VCaP (cell line): ENCODE results near the gene SYNRG.
"Not testable (repeated sequence)": the region's sequence is repeated elsewhere in the genome, so short reads cannot be mapped to it uniquely, and the experiment has no call there.

Source experiments
- H3K27ac ChIP-seq: fragments of 450-650 bp; 2 replicates; pipeline ENCODE4 v1.5.1; 2017
- TF ChIP-seq, protein P1 (sequence below): fragments of 450-650 bp; conservative IDR thresholded peaks from 2 replicates; pipeline ENCODE4 v1.5.1; 2017; ENCODE audit warnings: mild to moderate bottlenecking, moderate library complexity

SYNRG gene

DNA sequence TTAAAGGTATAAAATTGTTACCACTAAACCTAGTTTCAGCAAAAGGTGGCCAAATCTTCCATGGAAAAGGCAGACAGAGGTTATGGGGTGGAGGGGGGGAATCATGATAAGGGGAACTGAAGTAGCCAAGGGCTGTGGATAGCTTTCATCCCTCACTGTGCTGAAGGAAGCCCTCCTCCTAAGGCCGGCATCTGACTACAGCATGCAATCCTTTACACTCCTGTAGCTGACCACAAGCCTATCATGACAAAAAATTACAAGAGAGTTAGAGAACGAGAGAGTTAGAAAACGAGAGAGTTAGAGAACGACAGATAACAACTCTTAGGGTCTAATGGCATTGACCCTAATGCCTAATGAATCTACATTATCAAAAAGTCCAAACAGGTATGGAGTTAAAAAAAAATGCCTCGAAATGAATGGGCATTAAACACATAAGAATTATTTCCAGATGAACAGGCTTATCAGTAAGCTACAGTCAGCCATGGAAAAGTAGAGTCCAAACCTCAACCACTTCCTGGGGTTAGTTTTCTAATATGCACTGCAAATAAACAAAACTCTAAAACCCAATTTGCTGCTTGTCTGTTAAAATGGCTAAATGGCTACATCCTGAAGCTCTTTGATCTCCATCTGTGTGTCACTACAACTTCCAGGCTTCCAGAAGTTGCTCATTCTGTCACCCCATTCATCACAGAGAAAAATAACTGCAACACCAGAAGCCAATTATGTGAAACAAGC is 89.8 kb downstream of the SYNRG start:
- TF ChIP-seq, protein P1, sequence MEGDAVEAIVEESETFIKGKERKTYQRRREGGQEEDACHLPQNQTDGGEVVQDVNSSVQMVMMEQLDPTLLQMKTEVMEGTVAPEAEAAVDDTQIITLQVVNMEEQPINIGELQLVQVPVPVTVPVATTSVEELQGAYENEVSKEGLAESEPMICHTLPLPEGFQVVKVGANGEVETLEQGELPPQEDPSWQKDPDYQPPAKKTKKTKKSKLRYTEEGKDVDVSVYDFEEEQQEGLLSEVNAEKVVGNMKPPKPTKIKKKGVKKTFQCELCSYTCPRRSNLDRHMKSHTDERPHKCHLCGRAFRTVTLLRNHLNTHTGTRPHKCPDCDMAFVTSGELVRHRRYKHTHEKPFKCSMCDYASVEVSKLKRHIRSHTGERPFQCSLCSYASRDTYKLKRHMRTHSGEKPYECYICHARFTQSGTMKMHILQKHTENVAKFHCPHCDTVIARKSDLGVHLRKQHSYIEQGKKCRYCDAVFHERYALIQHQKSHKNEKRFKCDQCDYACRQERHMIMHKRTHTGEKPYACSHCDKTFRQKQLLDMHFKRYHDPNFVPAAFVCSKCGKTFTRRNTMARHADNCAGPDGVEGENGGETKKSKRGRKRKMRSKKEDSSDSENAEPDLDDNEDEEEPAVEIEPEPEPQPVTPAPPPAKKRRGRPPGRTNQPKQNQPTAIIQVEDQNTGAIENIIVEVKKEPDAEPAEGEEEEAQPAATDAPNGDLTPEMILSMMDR: no peak
- no peak overlapping the region for H3K27ac ChIP-seq

DNA sequence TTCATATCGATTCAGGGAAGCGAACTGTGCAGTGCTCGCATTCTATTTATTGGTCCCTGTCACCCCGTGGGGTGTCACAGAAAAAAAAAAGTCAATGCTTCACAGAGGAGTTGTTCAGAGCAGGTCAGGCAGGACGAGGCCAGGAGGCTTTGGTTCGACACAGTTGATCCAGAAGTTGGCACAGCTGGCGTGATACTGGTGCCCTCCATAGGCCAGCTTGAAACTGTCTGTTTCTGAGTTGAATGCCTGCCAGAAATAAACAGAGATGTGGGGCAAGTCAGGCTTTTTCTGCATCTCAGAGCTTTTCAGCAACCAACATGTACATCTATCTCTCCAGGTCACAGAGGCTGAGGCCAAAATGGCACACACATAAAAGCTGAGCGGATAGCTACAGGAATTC is 90.4 kb downstream of the SYNRG start:
- TF ChIP-seq, protein P1: peak; percentile 37; the same call in 1 of the 2 replicates
- H3K27ac ChIP-seq: no peak overlapping the region

DNA sequence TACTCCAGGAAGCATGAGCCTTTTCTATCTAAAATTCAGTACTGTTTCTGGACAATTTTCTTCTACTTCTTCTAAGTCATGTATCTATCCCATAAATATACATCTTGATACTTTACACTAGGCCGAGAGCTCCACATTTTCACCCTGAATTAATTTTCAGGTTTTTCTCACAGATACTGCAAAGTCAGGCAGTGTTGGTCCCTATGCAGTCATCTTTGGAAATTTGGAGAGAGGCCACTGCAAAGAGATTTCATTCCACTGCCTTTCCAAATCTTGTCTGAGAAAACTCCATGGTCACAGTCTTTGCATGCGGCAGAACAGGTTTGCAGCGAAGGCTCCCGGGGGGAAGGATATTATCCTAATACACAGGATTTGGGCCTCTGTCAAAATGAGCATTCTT is 91.3 kb downstream of the SYNRG start:
- H3K27ac ChIP-seq: no peak overlapping the region
- TF ChIP-seq, protein P1: no peak

DNA sequence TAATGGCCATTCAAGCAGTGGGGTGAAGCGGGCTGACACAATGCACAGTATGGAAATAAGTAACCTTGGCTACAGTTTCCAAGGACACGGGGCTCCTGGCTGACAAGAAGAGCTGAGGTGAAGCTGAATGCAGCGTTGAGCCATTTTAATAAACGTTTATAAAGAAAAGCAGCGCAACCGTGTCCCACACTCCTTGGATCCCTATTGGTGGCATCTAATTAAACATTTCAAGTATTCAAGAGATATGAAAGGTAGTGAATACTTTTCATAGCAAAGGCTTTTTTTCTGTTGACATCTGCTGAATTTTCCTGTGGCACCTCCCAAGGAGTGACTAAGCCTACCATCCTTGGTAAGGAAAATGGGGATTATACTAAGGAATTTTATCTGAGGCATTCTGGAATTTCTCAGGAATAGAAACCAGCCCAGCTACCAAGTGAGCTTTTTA is 93.1 kb downstream of the SYNRG start:
- H3K27ac ChIP-seq: peak overlapping the region; percentile 93
- TF ChIP-seq, protein P1: no peak

DNA sequence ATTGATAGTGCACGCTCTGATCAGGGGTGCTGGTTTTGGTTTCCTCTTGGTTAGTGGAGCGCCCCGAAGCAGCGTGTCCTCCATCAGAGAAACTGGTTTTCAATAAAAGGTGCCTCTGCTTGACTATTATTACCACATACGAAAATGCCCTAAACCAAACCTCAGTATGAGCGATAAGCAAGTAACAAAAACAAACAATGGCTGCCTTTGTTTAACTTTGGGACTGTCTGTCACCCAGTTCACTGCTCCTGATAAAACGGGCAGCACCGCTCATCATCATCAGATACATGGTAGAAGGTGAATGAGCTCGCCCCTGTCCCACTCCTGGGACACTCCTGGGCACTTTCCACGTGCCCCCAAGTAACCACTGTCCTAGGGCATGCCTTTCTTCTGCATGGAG is 95.5 kb downstream of the SYNRG start:
- H3K27ac ChIP-seq: peak overlapping the region; percentile 93
- TF ChIP-seq, protein P1: no peak

DNA sequence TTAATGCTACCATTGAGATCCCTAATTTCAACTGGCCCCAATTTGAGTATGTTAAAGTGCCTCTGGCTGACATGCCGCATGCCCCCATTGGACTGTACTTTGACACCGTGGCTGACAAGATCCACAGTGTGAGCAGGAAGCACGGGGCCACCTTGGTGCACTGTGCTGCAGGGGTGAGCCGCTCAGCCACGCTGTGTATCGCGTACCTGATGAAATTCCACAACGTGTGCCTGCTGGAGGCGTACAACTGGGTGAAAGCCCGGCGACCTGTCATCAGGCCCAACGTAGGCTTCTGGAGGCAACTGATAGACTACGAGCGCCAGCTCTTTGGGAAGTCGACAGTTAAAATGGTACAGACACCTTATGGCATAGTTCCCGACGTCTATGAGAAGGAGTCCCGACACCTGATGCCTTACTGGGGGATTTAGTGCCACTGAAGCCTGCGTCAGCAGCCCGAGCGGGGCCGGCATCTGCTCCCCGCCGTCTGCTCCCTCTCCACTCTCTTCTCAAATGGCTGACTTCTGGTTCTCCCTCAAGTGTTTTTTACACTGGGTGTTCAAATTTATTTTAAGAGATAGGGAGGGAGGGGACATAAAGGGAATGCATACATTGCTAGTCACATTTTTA is 96.7 kb downstream of the SYNRG start:
- TF ChIP-seq, protein P1: no peak
- peak overlapping the region; percentile 93 for H3K27ac ChIP-seq

DNA sequence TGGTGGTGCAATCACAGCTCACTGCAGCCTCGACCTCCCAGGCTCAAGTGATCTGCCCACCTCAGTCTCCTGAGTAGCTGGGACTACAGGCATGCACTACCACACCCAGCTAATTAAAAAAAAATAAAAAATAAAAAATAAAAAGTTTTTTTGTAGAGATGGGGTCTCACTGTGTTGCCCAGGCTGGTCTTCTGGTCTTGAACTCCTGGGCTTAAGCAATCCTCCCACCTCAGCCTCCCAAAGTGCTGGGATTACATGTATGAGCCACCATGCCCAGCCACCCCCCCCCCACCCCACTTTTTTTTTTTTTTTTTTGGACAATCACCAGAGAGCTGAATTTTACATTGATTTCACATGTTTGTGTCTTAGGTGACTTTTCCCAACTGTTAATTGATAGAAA is 97.6 kb downstream of the SYNRG start:
- not testable (repeated sequence) for H3K27ac ChIP-seq

DNA sequence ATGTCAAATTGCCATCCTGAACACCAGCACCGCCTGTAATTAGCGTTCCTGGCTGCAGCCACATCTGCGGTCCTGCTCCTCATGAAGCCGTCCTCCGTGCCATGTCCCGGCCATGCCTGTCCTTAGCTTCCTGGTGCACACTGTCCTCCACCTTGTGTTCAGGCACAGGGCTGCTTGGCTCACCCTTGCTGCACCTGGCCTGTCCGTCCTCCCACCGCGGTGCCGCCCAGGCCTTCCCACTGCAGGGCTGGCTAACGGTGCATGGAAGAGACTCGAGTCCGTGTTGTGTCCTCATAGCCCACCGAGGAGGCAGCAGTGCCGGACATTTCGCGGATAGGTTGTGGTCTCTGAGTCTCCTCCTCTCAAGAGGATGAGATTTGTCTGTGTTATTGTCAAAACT is 99.2 kb downstream of the SYNRG start:
- TF ChIP-seq, protein P1: no peak
- no peak overlapping the region for H3K27ac ChIP-seq
